HCT116 (cell line): Measurements from ENCODE around the gene LCNL1.

Source experiments
- CBX3 ChIP-seq: IDR thresholded peaks from 2 replicates; pipeline ENCODE4 v1.6.1; 2012; ENCODE audit warnings: low read depth
- CEBPB ChIP-seq: IDR thresholded peaks from 2 replicates; pipeline ENCODE4 v1.6.1; 2012; ENCODE audit warnings: low read depth
- EZH2 ChIP-seq: fragments of 200-600 bp; sonication (generic); IDR thresholded peaks from 2 replicates; pipeline ENCODE4 v1.6.1; 2017; ENCODE audit warnings: antibody characterized with exemption, mixed run types
- RAD21 ChIP-seq: IDR thresholded peaks from 2 replicates; pipeline ENCODE4 v1.6.1; 2012; ENCODE audit warnings: low read depth, mild to moderate bottlenecking
- SP1 ChIP-seq: IDR thresholded peaks from 2 replicates; pipeline ENCODE4 v1.6.1; 2012; ENCODE audit warnings: low read depth
- TF ChIP-seq, protein P1 (sequence below): IDR thresholded peaks from 2 replicates; pipeline ENCODE4 v1.6.1; 2012
- TF ChIP-seq, protein P2 (sequence below): IDR thresholded peaks from 2 replicates; pipeline ENCODE4 v1.6.1; 2012
- TF ChIP-seq, protein P3 (sequence below), 3 experiments: fragments of 200-600 bp in 1 of 3; sonication (generic) in 1 of 3; IDR thresholded peaks in 2 of 3; conservative IDR thresholded peaks in 1 of 3; 2 replicates each; pipeline ENCODE4 v1.5.1; 2012 to 2017; ENCODE audit warnings: low read depth in 2 of 3, low read length in 2 of 3, antibody characterized with exemption in 1 of 3, borderline replicate concordance in 1 of 3, control low read depth in 1 of 3, mild to moderate bottlenecking in 1 of 3, mixed read lengths in 1 of 3, mixed run types in 1 of 3, moderate library complexity in 1 of 3; ENCODE audit not compliant: insufficient read depth in 1 of 3
- TF ChIP-seq, protein P4 (sequence below): IDR thresholded peaks from 2 replicates; pipeline ENCODE4 v1.6.1; 2011; ENCODE audit warnings: mild to moderate bottlenecking, low read length, moderate library complexity; ENCODE audit not compliant: insufficient replicate concordance; ENCODE audit errors: extremely low read depth

DNA sequence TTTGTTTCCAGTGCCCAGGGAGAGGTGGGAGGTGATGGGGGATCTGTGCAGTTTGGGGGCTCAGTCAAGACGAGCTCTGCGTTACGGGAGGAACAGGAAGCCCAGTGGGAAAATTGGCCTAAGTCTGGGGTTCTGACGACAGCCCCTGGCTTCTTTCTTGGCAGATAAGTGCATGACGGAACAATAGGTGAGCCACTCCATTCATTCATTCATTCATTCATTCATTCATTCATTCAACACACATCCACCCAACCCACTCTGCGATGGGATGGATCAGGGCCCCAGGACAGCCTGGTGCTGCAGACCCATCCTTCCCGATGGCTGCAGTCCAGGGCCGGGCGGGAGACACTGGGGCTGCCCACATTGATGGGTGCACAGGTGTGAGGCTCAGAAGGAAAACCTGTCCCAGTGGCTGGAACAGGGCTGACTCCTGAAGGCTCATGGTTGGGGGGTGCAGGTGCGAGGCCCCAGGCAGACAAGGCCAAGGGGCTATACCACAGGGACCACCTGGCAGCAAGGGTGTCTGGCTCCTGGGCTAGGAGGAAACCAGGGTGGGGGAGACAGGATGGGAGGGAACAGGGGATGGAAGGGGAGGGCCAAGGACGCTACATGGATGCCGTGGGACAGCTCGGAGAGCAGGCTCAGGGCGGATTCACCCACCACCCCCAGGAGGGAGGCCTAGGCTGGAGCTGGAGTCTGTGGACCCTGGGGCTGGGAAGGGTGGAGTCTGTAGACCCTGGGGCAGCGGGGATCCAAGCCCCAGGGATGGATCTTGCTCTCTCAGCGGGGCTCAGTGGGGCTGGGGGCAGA, 1.9 kb upstream of the LCNL1 start:
- TF ChIP-seq, protein P1, sequence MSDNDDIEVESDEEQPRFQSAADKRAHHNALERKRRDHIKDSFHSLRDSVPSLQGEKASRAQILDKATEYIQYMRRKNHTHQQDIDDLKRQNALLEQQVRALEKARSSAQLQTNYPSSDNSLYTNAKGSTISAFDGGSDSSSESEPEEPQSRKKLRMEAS = no peak
- TF ChIP-seq SP1 = no peak
- no peak for TF ChIP-seq EZH2
- TF ChIP-seq, protein P2, sequence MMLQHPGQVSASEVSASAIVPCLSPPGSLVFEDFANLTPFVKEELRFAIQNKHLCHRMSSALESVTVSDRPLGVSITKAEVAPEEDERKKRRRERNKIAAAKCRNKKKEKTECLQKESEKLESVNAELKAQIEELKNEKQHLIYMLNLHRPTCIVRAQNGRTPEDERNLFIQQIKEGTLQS = no peak
- TF ChIP-seq RAD21 = no peak
- TF ChIP-seq, protein P3, sequence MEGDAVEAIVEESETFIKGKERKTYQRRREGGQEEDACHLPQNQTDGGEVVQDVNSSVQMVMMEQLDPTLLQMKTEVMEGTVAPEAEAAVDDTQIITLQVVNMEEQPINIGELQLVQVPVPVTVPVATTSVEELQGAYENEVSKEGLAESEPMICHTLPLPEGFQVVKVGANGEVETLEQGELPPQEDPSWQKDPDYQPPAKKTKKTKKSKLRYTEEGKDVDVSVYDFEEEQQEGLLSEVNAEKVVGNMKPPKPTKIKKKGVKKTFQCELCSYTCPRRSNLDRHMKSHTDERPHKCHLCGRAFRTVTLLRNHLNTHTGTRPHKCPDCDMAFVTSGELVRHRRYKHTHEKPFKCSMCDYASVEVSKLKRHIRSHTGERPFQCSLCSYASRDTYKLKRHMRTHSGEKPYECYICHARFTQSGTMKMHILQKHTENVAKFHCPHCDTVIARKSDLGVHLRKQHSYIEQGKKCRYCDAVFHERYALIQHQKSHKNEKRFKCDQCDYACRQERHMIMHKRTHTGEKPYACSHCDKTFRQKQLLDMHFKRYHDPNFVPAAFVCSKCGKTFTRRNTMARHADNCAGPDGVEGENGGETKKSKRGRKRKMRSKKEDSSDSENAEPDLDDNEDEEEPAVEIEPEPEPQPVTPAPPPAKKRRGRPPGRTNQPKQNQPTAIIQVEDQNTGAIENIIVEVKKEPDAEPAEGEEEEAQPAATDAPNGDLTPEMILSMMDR (IDR thresholded peaks at IDR 0.05 in 2 of 3, conservative IDR thresholded peaks at IDR 0.05 in 1 of 3; ENCODE audit: borderline replicate concordance in 1 of 3, insufficient read depth in 1 of 3, low read depth in 2 of 3, low read length in 2 of 3) = no peak
- TF ChIP-seq CBX3 = no peak
- no peak for TF ChIP-seq CEBPB
- TF ChIP-seq, protein P4, sequence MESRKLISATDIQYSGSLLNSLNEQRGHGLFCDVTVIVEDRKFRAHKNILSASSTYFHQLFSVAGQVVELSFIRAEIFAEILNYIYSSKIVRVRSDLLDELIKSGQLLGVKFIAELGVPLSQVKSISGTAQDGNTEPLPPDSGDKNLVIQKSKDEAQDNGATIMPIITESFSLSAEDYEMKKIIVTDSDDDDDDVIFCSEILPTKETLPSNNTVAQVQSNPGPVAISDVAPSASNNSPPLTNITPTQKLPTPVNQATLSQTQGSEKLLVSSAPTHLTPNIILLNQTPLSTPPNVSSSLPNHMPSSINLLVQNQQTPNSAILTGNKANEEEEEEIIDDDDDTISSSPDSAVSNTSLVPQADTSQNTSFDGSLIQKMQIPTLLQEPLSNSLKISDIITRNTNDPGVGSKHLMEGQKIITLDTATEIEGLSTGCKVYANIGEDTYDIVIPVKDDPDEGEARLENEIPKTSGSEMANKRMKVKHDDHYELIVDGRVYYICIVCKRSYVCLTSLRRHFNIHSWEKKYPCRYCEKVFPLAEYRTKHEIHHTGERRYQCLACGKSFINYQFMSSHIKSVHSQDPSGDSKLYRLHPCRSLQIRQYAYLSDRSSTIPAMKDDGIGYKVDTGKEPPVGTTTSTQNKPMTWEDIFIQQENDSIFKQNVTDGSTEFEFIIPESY = no peak
